ENCODE results near the gene BHLHE40.

DNA sequence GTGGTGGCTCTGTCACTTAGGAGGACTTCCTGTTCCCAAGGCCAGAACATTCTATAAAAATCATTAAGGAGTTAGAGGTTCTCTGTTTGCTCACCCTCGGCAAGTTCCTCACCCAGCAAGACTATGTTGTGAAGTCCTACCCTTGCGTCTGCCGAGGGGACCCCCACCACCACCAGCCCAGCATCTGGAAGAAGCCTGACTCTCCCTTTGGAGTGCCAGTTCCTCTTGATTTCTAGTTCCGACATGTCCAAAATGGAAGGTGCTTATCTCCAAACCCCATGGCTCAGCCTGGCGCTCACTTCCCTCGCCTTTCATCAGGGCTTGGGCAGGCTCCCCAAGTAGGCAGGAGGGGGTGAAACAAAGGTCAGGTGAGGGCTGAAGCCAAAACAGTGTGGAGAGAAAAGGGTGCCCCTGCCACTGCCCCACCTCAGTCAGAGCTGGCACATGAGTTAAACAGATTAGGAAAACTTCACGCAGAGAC lies 41.0 kb downstream of the BHLHE40 start:
- TF ChIP-seq POLR2AphosphoS5 (IDR thresholded peaks at IDR 0.05; ENCODE audit: low read depth, low read length), result no peak
- TF ChIP-seq, protein P1, sequence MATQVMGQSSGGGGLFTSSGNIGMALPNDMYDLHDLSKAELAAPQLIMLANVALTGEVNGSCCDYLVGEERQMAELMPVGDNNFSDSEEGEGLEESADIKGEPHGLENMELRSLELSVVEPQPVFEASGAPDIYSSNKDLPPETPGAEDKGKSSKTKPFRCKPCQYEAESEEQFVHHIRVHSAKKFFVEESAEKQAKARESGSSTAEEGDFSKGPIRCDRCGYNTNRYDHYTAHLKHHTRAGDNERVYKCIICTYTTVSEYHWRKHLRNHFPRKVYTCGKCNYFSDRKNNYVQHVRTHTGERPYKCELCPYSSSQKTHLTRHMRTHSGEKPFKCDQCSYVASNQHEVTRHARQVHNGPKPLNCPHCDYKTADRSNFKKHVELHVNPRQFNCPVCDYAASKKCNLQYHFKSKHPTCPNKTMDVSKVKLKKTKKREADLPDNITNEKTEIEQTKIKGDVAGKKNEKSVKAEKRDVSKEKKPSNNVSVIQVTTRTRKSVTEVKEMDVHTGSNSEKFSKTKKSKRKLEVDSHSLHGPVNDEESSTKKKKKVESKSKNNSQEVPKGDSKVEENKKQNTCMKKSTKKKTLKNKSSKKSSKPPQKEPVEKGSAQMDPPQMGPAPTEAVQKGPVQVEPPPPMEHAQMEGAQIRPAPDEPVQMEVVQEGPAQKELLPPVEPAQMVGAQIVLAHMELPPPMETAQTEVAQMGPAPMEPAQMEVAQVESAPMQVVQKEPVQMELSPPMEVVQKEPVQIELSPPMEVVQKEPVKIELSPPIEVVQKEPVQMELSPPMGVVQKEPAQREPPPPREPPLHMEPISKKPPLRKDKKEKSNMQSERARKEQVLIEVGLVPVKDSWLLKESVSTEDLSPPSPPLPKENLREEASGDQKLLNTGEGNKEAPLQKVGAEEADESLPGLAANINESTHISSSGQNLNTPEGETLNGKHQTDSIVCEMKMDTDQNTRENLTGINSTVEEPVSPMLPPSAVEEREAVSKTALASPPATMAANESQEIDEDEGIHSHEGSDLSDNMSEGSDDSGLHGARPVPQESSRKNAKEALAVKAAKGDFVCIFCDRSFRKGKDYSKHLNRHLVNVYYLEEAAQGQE (IDR thresholded peaks at IDR 0.05; ENCODE audit: insufficient read depth in 1 of 2, low read depth in 2 of 2, low read length in 2 of 2), result no peak
